C4-2B (cell line): ENCODE measurements around the gene FKBP14.
"Not testable (repeated sequence)": the region's sequence is repeated elsewhere in the genome, so short reads cannot be mapped to it uniquely, and the experiment has no call there.

Experiments
- H3K27ac ChIP-seq: fragments of 450-650 bp; 2 replicates; pipeline ENCODE4 v1.5.1; 2017
- CTCF ChIP-seq: fragments of 450-650 bp; conservative IDR thresholded peaks from 2 replicates; pipeline ENCODE4 v1.5.1; 2017; ENCODE audit warnings: mild to moderate bottlenecking
- ZFX ChIP-seq: fragments of 450-650 bp; IDR thresholded peaks from 2 replicates; pipeline ENCODE4 v1.6.1; 2017

Gene FKBP14

GRCh38 chr7:29971566-29972314 lies 54.8 kb downstream of the FKBP14 start:
- TF ChIP-seq CTCF (no peak), ZFX (no peak)
- no peak overlapping the region for H3K27ac ChIP-seq

- TF ChIP-seq CTCF, result no peak
- TF ChIP-seq ZFX, result no peak
Measured at GRCh38 chr7:29970158-29970557, 56.3 kb downstream of the FKBP14 start.

GRCh38 chr7:29969738-29970137 lies 56.8 kb downstream of the FKBP14 start:
- no peak overlapping the region for H3K27ac ChIP-seq
- no peak for TF ChIP-seq ZFX
- TF ChIP-seq CTCF, result no peak

More at GRCh38 chr7:29970158-29970557, 56.3 kb downstream of the FKBP14 start:
- H3K27ac ChIP-seq, result no peak overlapping the region

DNA sequence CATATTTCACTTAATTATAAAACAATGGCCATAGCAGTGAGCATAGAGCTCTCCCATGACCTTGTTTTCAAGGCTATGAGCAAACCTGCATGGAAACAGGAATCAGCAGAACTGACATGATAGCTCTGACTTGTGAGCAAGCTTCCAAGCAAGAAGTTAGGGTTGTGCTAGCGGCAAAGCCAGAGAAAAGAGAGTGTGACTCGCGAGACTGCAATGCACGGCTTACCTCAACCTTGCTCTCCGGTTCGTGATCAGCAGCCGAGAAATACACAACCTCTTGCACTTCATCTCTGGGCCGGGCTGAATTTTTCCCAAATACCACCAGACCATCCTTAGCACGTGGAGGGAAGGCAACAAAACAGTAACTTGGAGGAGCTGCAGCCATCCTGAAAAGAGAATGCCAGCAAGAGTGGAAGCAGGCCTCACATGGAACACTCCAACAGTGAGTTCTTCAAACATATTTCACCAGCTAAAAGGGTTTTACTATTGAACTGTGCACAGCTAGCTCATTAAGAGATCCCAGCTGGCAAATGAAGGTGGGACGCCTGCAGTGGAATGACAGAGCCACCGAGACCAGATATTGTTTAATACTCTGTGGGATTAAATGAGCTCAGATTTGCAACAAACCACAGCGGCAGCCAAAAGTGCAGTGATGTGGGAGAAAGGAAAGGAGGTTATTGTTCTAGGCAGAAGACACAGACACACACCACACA lies 57.7 kb downstream of the FKBP14 start:
- H3K27ac ChIP-seq, result no peak overlapping the region
- no peak for TF ChIP-seq ZFX
- TF ChIP-seq CTCF, result no peak

- no peak for TF ChIP-seq CTCF
- no peak for TF ChIP-seq ZFX
- no peak overlapping the region; the same call in 1 of the 2 replicates for H3K27ac ChIP-seq
Measured at GRCh38 chr7:29965030-29965429, 61.5 kb downstream of the FKBP14 start.

GRCh38 chr7:29962035-29962434 lies 64.5 kb downstream of the FKBP14 start:
- no peak for TF ChIP-seq ZFX
- TF ChIP-seq CTCF, result no peak
- H3K27ac ChIP-seq, result no peak overlapping the region

GRCh38 chr7:29961611-29962010 lies 64.9 kb downstream of the FKBP14 start:
- H3K27ac ChIP-seq, result not testable (repeated sequence)
